Fibroblast of skin of right quadriceps (primary cell): ENCODE measurements around the gene MBTD1.
"Not testable (repeated sequence)": the region's sequence is repeated elsewhere in the genome, so short reads cannot be mapped to it uniquely, and the experiment has no call there.

Experiments used
- DNase-seq: peaks from one replicate; pipeline ENCODE4 v3.0.0-alpha.2; 2013

Gene MBTD1

GRCh38 chr17:51259564-51260236, at the start of gene MBTD1:
Gene MBTD1, minus strand, starts transcription at chr17:51260049. Its CDS starts 34,888 bp downstream, at chr17:51225161.
- DNase-seq: peak; percentile 98

GRCh38 chr17:51305182-51305581, 45.3 kb upstream of the MBTD1 start:
- no peak for DNase-seq

- DNase-seq: no peak
These were observed 40.0 kb upstream of the MBTD1 start for GRCh38 chr17:51299859-51300258.

GRCh38 chr17:51298508-51299371, 38.9 kb upstream of the MBTD1 start:
- peak; percentile 38 for DNase-seq

- not testable (repeated sequence) for DNase-seq
These were observed 34.5 kb upstream of the MBTD1 start for GRCh38 chr17:51294338-51294737.

GRCh38 chr17:51289696-51290111, 29.9 kb upstream of the MBTD1 start:
- DNase-seq: peak; percentile 36

DNA sequence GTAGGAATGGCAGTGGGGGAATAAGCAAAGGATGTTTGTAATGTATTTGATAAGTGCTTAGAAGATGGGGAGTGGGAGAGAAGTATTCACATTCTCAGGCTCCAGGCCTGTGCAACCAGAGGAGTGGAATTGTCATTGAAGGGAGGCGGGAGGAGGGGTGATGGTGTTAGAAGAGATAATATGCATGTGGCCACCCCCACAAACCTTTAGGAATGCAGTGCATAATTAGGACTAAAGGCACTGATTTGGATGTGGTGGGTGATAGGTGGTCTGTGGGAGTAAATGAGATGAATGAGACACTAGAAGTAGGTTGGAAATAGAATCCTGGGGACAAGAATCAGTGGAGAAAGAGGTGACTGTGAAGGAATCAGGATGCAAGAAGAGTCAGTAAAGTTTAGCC, 27.6 kb upstream of the MBTD1 start:
- no peak for DNase-seq

- no peak for DNase-seq
These were observed 19.3 kb upstream of the MBTD1 start for GRCh38 chr17:51279183-51279582.

DNA sequence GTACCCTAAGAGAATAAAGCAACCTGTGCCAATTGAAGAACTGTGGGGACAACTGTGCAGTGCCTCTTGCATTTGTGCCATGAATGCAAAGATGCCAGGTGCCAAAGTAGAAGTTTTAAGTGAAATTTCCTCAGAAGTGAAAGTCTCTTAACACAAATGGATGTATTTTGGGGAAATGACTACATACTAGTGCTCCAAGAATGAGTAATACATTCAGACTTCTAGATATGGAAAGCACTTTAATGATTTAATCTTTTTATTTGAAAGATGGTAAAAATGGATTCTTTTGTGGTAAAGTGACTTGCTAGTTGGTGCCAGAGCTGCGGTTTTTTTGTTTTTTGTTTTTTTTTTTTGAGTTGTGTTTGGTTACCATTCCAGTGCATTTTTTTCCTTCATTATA, 15.5 kb upstream of the MBTD1 start:
- DNase-seq: peak; percentile 84

DNA sequence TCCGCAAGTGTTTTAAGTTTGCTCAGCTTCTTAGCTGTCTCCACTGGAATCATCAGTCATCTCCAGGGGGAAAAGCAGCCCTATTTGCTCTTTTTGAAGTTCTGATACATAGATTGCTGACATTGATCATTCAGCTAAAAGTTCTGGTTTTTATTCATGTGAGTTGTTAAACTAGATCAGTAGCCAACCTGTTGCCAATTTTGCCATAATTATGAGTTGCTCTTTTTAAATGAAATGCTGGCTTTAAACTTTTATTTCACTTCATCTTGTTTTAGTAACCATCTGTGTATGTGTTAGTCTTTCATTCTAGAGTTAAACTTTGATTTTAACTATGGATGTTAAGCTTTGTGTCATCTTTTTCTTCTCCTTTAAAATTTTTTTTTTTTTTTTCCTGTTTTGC, 13.0 kb upstream of the MBTD1 start:
- DNase-seq: no peak

GRCh38 chr17:51270636-51271035, 10.8 kb upstream of the MBTD1 start:
- no peak for DNase-seq

DNA sequence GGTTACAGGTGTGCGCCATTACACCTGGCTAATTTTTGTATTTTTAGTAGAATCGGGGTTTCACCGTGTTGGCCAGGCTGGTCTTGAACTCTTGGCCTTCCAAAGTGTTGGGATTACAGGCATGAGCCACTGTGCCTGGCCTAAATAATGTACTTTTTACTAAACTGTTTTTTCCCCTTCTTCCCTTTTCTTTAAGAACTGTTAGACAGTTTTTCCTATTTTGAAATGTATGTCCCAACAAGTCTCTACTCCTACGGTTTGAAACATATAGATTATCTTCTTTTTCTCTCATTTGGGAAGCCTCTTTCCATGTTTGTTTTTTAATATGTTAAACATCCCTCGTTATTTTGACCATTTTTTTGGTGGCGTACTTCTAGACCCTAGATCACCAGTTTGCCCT, 10.1 kb upstream of the MBTD1 start:
- DNase-seq: no peak

GRCh38 chr17:51264466-51264865, 4.6 kb upstream of the MBTD1 start:
- not testable (repeated sequence) for DNase-seq

GRCh38 chr17:51263006-51263405, 3.2 kb upstream of the MBTD1 start:
- DNase-seq: no peak

DNA sequence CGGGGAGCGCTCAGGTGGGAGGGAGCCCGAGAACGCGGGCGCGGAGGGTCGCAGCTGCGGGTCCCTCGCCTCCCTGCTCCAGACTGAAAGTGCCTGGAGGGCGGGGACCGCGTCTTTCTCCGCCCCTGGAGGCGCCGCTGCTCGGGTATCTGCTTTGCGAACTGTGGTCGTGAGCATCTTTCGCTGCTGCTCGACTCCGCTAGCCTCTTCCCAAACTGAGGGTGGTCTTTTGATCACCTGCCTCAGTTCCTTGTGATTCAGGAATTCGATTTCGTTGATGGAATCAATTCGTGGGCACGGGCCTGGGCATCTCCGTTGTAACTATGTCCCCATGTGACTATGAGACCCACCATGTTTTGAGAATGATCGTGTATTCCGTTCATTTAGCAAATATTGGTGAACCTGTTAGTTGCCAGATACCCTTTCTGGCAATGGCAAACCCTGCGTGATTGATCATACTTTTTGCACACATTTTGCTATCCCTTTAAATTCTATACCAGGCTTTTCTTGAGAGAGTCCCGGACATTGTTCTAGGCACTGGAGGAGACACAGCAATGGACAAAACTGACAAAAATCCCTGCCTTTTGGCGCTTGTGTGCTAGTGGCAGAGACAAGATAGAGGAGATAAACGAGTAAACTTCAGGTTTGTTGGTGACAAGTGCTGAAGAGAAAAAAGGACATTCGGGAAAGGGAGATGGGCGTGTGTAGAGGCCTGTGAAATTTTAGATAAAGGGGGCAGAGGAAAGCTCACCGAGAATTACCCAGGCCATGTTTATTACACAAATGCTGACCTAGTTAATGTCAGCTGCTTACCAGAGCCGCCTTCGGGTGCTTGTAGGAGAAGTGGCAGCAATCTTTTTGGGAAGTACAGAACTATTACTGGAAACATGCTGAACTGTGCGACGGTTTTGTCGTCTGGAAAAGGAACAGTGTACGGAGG, 1.4 kb upstream of the MBTD1 start:
- no peak for DNase-seq

DNA sequence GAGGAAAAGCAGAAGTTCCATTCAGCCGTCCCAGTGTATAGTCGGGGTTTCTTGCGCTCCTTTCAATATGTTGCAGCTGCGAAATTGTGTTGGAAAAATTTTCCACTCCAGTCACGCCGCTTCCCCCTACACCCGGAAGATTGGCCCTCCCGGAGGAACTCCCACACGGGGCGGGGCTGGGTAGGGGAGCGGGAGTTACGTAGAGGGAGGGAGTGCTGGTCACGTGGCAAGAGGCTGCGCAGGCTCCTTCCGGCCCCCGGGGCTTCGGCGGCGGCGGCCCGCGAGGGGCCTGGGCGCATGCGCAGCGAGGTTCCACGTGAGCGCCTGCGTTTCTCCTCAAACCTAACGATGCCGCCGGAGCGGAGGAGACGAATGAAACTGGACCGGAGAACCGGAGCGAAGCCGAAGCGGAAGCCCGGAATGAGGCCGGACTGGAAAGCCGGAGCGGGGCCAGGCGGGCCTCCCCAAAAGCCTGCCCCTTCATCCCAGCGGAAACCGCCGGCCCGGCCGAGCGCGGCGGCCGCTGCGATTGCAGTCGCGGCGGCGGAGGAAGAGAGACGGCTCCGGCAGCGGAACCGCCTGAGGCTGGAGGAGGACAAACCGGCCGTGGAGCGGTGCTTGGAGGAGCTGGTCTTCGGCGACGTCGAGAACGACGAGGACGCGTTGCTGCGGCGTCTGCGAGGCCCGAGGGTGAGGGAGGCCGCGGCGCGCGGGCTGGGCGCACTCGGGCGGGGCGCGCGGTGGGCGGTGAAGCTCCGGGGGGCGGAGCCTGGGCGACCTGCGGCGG, 581 bp upstream of the MBTD1 start, which contains the start of gene UTP18:
Gene UTP18, plus strand, starts transcription at position 310 of the 787 bp plus-strand sequence. Its CDS starts 39 bp downstream, at position 349.
- peak; percentile 98 for DNase-seq

GRCh38 chr17:51258756-51259563, 889 bp downstream of the MBTD1 start:
- DNase-seq: no peak

GRCh38 chr17:51257150-51258081, 2.4 kb downstream of the MBTD1 start:
- DNase-seq: peak; percentile 28

- DNase-seq: no peak
These were observed 3.7 kb downstream of the MBTD1 start for GRCh38 chr17:51256101-51256500.

- no peak for DNase-seq
These were observed 4.2 kb downstream of the MBTD1 start for GRCh38 chr17:51255673-51256072.
